Ectodermal cell (in vitro differentiated cells): Measurements from ENCODE around the gene PIP5K1B.

Source experiments
- H3K27ac ChIP-seq: 2 replicates; pipeline ENCODE4 v1.7.0; 2013; ENCODE audit warnings: mild to moderate bottlenecking, low read depth, low read length; ENCODE audit not compliant: insufficient read depth, poor library complexity, severe bottlenecking
- H3K27me3 ChIP-seq: 2 replicates; pipeline ENCODE4 v1.7.0; 2013; ENCODE audit warnings: mild to moderate bottlenecking, low read length; ENCODE audit not compliant: insufficient read depth, control insufficient read depth, poor library complexity, severe bottlenecking
- H3K36me3 ChIP-seq: one replicate; pipeline ENCODE4 v1.7.0; 2013; ENCODE audit warnings: low read length; ENCODE audit not compliant: control insufficient read depth, insufficient read depth
- H3K4me1 ChIP-seq: one replicate; pipeline ENCODE4 v1.7.0; 2013; ENCODE audit warnings: low read length; ENCODE audit not compliant: control insufficient read depth, insufficient read depth
- H3K4me3 ChIP-seq: 2 replicates; pipeline ENCODE4 v1.7.0; 2013; ENCODE audit warnings: low read depth, low read length, control low read depth; ENCODE audit not compliant: insufficient read depth
- H3K9me3 ChIP-seq: 2 replicates; pipeline ENCODE4 v1.7.0; 2013; ENCODE audit warnings: mild to moderate bottlenecking, low read length, moderate library complexity; ENCODE audit not compliant: control insufficient read depth
- WGBS, 2 experiments: methylation state at CpG; one replicate each; pipeline ENCODE4 v1.1.7; 2013; ENCODE audit warnings: missing lambda C conversion rate in 2 of 2; 5-methylcytosine and 5-hydroxymethylcytosine counted together

PIP5K1B gene

DNA sequence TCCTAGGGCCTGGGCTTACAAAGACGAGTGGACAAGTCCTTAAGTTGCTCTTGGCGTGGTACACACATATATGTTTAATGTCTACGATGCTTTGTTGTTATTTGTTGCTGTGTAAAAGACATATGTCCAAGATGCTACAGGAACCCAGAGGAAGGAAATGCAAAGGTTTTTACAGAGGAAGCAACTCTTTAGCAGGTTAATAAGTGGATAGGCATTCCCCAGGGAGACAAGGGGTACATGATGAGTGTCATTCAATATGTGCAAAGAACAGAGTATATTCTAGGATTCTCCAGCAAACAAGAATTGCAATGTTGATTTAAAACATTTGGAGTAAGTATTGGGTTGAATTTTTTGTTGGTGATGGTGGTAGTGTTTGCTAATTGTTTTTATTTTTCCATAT lies 92.1 kb downstream of the PIP5K1B start:
- Histone ChIP-seq H3K9me3 (no peaks in the 10 kb centered on the region), H3K36me3 (no peaks in the 10 kb centered on the region)

DNA sequence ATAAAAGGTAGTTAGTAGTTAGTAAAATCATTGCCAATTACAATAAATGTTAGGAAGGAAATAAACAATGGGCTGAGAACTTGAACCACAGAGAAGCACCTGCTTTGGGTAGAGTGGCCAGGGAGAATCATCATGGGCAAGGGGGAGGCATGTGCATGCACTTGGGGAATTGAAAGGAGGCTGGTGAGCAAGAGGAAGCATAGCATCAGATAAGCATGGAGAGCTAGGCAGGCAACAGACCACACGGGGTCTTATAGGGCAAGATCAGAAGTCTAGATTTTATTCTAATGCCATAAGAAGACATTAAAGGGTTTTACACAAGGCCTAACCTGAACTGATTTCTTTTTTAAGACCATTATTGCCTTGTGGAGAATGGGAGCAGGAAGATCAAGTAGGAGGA lies 93.4 kb downstream of the PIP5K1B start:
- Histone ChIP-seq H3K4me3 (no peak overlapping the region), H3K36me3 (no peaks in the 10 kb centered on the region), H3K4me1 (no peaks in the 10 kb centered on the region), H3K9me3 (no peaks in the 10 kb centered on the region), H3K27ac (no peak overlapping the region), H3K27me3 (no peaks in the 10 kb centered on the region)
- WGBS, 2 experiments = 90 to 100% methylated on average over 1 of the region's 1 CpG

More for the DNA sequence above, 92.1 kb downstream of the PIP5K1B start:
- no peak overlapping the region for H3K27ac ChIP-seq
- H3K4me3 ChIP-seq = no peak overlapping the region
- WGBS, 2 experiments = 95 to 99% methylated on average over 3 of the region's 3 CpGs
- no peaks in the 10 kb centered on the region for H3K4me1 ChIP-seq
- no peaks in the 10 kb centered on the region for H3K27me3 ChIP-seq

GRCh38 chr9:68800836-68801235 lies 95.8 kb downstream of the PIP5K1B start:
- no peaks in the 10 kb centered on the region for H3K27me3 ChIP-seq
- H3K4me1 ChIP-seq = no peaks in the 10 kb centered on the region
- no peaks in the 10 kb centered on the region for H3K9me3 ChIP-seq
- H3K27ac ChIP-seq = no peak overlapping the region
- WGBS, 2 experiments = 94 to 97% methylated on average over 2 of the region's 2 CpGs
- no peak overlapping the region for H3K4me3 ChIP-seq
- no peaks in the 10 kb centered on the region for H3K36me3 ChIP-seq

- no peak overlapping the region for H3K27ac ChIP-seq
- H3K9me3 ChIP-seq = no peaks in the 10 kb centered on the region
- no peaks in the 10 kb centered on the region for H3K27me3 ChIP-seq
- no peak overlapping the region for H3K4me3 ChIP-seq
- H3K4me1 ChIP-seq = no peaks in the 10 kb centered on the region
- no peaks in the 10 kb centered on the region for H3K36me3 ChIP-seq
- 77 to 83% methylated on average over 6 of the region's 6 CpGs for WGBS, 2 experiments
Observed at GRCh38 chr9:68802525-68803015, 97.5 kb downstream of the PIP5K1B start.

DNA sequence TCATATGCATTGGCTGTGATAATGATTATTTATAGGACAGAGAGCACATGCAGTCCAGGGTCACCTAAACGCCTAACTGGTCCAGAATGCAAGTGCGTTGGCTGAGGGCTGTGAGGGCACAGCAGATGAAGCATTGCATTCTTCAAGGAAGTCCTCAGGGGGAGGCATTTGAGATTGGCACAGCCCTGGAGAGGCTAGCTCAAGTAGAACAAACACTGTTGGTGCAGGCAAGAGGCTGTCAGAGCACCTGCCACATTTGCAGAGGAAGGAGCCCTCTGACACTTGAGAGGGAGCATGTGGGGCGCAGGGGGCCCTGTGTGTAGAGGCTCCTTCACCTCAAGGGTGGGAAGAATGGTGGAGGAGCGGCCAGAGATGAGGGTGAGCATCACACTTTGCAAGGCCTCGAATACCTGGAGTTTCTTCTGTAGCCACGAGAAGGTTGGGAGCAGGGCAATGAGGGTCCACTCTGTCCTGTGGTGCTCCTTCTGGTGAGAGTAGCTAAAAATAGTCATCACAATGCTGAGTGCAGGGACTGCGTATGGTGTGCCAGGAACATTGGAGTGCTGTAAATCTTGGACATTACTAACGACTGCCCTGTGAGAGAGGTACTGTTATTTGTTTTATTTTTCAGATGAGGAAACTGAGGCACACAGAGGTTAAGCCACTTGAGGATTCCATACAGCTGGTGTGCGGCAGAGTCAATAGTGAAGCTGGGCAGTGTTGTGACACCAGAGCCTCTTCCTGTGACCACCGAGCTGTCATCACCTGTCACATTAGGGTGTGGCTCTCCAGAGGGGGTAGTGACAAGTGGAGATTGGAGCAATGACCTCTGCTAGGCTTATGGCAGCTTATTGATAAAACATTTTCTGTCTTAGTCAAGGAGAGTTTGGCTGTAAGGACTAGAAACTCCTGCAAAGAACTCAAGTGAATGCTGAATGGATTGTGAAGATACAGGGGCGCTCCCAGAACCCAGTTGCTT lies 100.2 kb downstream of the PIP5K1B start:
- Histone ChIP-seq H3K4me1 (no peaks in the 10 kb centered on the region), H3K36me3 (no peaks in the 10 kb centered on the region), H3K9me3 (no peaks in the 10 kb centered on the region), H3K4me3 (no peak overlapping the region), H3K27ac (no peak overlapping the region), H3K27me3 (no peaks in the 10 kb centered on the region)
- WGBS, 2 experiments = 95% methylated on average over 11 of the region's 11 CpGs

DNA sequence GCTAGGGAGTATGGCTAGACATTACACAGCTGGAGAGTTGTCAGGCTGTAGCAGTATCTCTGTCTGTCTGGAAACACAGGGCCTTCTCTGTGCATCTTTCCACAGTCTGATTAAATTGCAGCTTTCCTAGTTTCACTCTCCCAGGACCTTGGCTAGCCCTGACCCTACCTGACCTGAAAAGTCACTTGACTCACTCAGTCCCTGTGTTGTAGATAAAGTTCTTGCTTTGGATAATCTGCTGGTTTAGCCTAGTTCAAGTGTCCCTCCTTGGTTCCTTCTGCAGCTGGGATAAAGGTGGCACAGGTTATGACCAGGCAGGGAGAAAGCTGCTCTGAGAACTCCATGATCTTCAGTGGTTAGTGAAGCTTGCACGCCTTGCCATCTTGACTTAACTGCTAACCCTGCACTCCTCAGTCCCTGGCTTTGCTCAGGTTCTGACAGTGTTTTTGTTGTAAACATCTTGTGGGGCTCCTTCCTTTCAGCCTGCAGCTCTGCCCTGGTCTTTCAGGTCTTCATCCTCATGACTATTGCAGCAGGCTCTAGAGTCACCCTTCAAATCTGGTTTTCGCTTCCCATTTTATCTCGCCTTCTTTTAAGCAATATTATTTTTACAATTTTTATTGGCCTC lies 101.0 kb downstream of the PIP5K1B start:
- Histone ChIP-seq H3K4me3 (no peak overlapping the region), H3K9me3 (no peaks in the 10 kb centered on the region), H3K27me3 (no peaks in the 10 kb centered on the region), H3K36me3 (no peaks in the 10 kb centered on the region), H3K27ac (no peak overlapping the region), H3K4me1 (no peaks in the 10 kb centered on the region)
- WGBS, 2 experiments = 93 to 94% methylated on average over 3 of the region's 3 CpGs

GRCh38 chr9:68808338-68808890 lies 103.4 kb downstream of the PIP5K1B start:
- Histone ChIP-seq H3K27ac (no peak overlapping the region), H3K4me3 (no peak overlapping the region)

DNA sequence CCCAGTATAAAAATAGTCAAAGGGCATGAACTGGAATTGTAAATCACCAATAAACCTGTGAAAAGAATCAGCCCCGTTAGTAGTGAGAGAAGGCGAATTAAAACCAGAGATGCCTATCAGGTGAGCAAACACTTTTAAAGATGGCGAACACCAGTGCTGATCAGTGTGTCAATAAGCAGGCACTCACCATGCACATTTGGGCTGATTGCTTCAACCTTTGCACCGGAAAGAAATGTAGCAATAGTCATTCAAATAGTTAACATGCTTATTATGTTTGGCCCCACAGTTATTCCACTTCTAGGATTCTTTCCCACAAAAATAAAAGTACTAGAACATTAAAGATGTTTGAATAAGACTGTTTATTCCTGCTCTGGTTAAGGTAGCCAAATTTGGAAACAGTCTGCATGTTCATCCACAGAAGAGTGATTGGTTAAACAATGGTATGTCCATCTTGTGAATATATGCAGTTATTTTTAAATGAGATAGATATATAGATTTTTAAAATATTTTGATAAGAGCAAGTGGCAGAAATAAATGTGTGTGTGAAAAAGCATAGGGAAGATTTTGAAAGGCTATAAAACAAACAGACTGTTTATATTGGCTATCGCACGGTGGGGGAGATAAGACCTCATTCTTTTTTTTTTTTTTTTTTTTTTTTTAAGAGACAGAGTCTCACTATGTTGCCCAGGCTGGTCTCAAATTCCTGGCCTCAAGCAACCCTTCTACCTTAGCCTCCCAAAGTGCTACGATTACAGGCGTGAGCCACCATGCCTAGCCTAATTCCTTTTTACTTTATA lies 112.2 kb downstream of the PIP5K1B start:
- H3K4me3 ChIP-seq = no peak overlapping the region
- WGBS, 2 experiments = 90 to 97% methylated on average over 8 of the region's 8 CpGs

More at GRCh38 chr9:68808338-68808890, 103.4 kb downstream of the PIP5K1B start:
- Histone ChIP-seq H3K4me1 (no peaks in the 10 kb centered on the region), H3K27me3 (no peaks in the 10 kb centered on the region), H3K36me3 (no peaks in the 10 kb centered on the region), H3K9me3 (no peaks in the 10 kb centered on the region)
- 92 to 96% methylated on average over 5 of the region's 6 CpGs for WGBS, 2 experiments

DNA sequence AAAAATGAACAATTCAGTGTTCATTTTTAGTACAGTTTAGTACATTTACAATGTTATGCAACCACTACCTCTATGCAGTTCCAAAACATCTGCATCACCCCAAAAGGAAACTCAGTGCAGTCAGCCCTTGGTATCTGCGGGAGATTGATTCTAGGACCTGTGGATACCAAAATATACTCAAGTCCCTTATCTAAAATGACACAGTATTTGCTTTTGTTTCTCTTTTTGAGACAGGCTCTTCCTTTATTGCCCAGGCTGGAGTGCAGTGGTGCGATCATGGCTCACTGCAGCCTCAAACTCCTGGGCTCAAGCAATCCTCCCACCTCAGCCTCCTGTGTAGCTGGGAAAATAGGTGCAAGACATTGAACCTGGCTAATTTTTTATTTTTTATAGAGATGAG lies 114.0 kb downstream of the PIP5K1B start:
- WGBS, 2 experiments = 85 to 96% methylated on average over 2 of the region's 2 CpGs
- no peaks in the 10 kb centered on the region for H3K36me3 ChIP-seq
- H3K4me1 ChIP-seq = no peaks in the 10 kb centered on the region
- no peak overlapping the region for H3K27ac ChIP-seq
- no peaks in the 10 kb centered on the region for H3K9me3 ChIP-seq
- no peaks in the 10 kb centered on the region for H3K27me3 ChIP-seq
- H3K4me3 ChIP-seq = no peak overlapping the region

More for the DNA sequence above, 112.2 kb downstream of the PIP5K1B start:
- no peak overlapping the region for H3K27ac ChIP-seq
- no peaks in the 10 kb centered on the region for H3K9me3 ChIP-seq
- H3K36me3 ChIP-seq = no peaks in the 10 kb centered on the region
- no peaks in the 10 kb centered on the region for H3K4me1 ChIP-seq
- H3K27me3 ChIP-seq = no peaks in the 10 kb centered on the region
